GM19328 (cell line): ENCODE results near the gene SURF2.

Source experiments
- ATAC-seq: cut with Tn5 transposase; IDR thresholded peaks from one replicate; pipeline ENCODE4 v1.9.1; 2021; ENCODE audit warnings: mild to moderate bottlenecking, moderate library complexity; ENCODE audit not compliant: unreplicated experiment

SURF2 gene

GRCh38 chr9:133335924-133336811 is 20.2 kb upstream of the SURF2 start, which contains the start of gene SURF6:
SURF6 (minus strand) TSS chr9:133336188; CDS start chr9:133336132, 56 bp downstream.
- ATAC-seq: peak; percentile 91

- no peak for ATAC-seq
These were observed 16.7 kb upstream of the SURF2 start for GRCh38 chr9:133339641-133340040.

- ATAC-seq: no peak
These were observed 16.1 kb upstream of the SURF2 start for GRCh38 chr9:133340256-133340655.

- ATAC-seq: no peak
These were observed 15.4 kb upstream of the SURF2 start for GRCh38 chr9:133340916-133341315.

- ATAC-seq: no peak
These were observed 14.8 kb upstream of the SURF2 start for GRCh38 chr9:133341369-133342068.

- no peak for ATAC-seq
These were observed 14.3 kb upstream of the SURF2 start for GRCh38 chr9:133342069-133342406.

GRCh38 chr9:133342570-133342969 is 13.8 kb upstream of the SURF2 start:
- ATAC-seq: no peak

- no peak for ATAC-seq
These were observed 12.3 kb upstream of the SURF2 start for GRCh38 chr9:133344071-133344470.

GRCh38 chr9:133344979-133345378 is 11.4 kb upstream of the SURF2 start:
- ATAC-seq: no peak

- no peak for ATAC-seq
These were observed 10.8 kb upstream of the SURF2 start for GRCh38 chr9:133345596-133345995.

- no peak for ATAC-seq
These were observed 10.1 kb upstream of the SURF2 start for GRCh38 chr9:133346021-133346785.

GRCh38 chr9:133347515-133347984 is 8.8 kb upstream of the SURF2 start:
- no peak for ATAC-seq

- ATAC-seq: no peak
These were observed 8.2 kb upstream of the SURF2 start, which contains the start of the genes MED22 and RPL7A for GRCh38 chr9:133347985-133348717. MED22 (minus strand) TSS chr9:133348131; CDS start chr9:133346662, 1,469 bp downstream. RPL7A (plus strand) TSS chr9:133348218; CDS start chr9:133348244, 26 bp downstream.

- ATAC-seq: no peak
These were observed 7.4 kb upstream of the SURF2 start for GRCh38 chr9:133348718-133349573.

- no peak for ATAC-seq
These were observed 6.3 kb upstream of the SURF2 start for GRCh38 chr9:133349965-133350616.

GRCh38 chr9:133351526-133351907 is 4.8 kb upstream of the SURF2 start:
- ATAC-seq: no peak

- ATAC-seq: no peak
These were observed 4.3 kb upstream of the SURF2 start for GRCh38 chr9:133351908-133352634.

- no peak for ATAC-seq
These were observed 3.6 kb upstream of the SURF2 start for GRCh38 chr9:133352635-133353340.
